ENCODE measurements around the gene DAAM2.

Gene DAAM2

GRCh38 chr6:39791850-39792539, at the start of gene DAAM2:
DAAM2 (plus strand) TSS chr6:39792376; CDS start chr6:39856303, 63,927 bp downstream.
- Mint-ChIP-seq H3K27ac (no peak within 1 kb of the TSS), H3K27me3 (peaks cover 14% of the 10 kb centered on the region)
- no peak for ATAC-seq (ENCODE audit: low read depth)

GRCh38 chr6:39746795-39747194, 45.4 kb upstream of the DAAM2 start:
- Mint-ChIP-seq H3K9me3 (no peaks in the 10 kb centered on the region), H3K36me3 (no peaks in the 10 kb centered on the region), H3K4me1 (no peaks in the 10 kb centered on the region), H3K4me3 (no peak overlapping the region), H3K27ac (no peak overlapping the region), H3K27me3 (no peaks in the 10 kb centered on the region)
- no peak for ATAC-seq (ENCODE audit: low read depth)
- no peak for DNase-seq (ENCODE audit: low spot score in 2 of 2)

More at GRCh38 chr6:39791850-39792539, at the start of gene DAAM2:
- Mint-ChIP-seq H3K36me3 (no peaks in the 10 kb centered on the region), H3K9me3 (no peaks in the 10 kb centered on the region), H3K4me1 (no peaks in the 10 kb centered on the region), H3K4me3 (no peak within 1 kb of the TSS)
- DNase-seq (ENCODE audit: low spot score in 2 of 2) = no peak

- DNase-seq (ENCODE audit: low spot score in 2 of 2) = no peak
- Mint-ChIP-seq H3K27me3 (peaks cover 2% of the 10 kb centered on the region), H3K27ac (no peak overlapping the region), H3K9me3 (peaks cover 9% of the 10 kb centered on the region), H3K36me3 (no peaks in the 10 kb centered on the region), H3K4me1 (no peaks in the 10 kb centered on the region), H3K4me3 (no peak overlapping the region)
- ATAC-seq (ENCODE audit: low read depth) = no peak
Measured at GRCh38 chr6:39752835-39753724, 39.1 kb upstream of the DAAM2 start.

GRCh38 chr6:39753725-39754045, 38.5 kb upstream of the DAAM2 start:
- Mint-ChIP-seq H3K36me3 (no peaks in the 10 kb centered on the region), H3K4me1 (no peaks in the 10 kb centered on the region), H3K4me3 (no peak overlapping the region), H3K9me3 (peaks cover 9% of the 10 kb centered on the region), H3K27me3 (peaks cover 2% of the 10 kb centered on the region), H3K27ac (no peak overlapping the region)
- ATAC-seq (ENCODE audit: low read depth) (no peak), DNase-seq (ENCODE audit: low spot score in 2 of 2) (no peak)

GRCh38 chr6:39754514-39755115, 37.6 kb upstream of the DAAM2 start:
- Mint-ChIP-seq H3K36me3 (no peaks in the 10 kb centered on the region), H3K27ac (no peak overlapping the region), H3K27me3 (peaks cover 2% of the 10 kb centered on the region), H3K4me3 (no peak overlapping the region), H3K9me3 (peaks cover 9% of the 10 kb centered on the region), H3K4me1 (no peaks in the 10 kb centered on the region)
- DNase-seq (ENCODE audit: low spot score in 2 of 2) (no peak), ATAC-seq (ENCODE audit: low read depth) (no peak)

- H3K4me1 Mint-ChIP-seq = no peaks in the 10 kb centered on the region
- no peak for ATAC-seq (ENCODE audit: low read depth)
- peaks cover 9% of the 10 kb centered on the region for H3K9me3 Mint-ChIP-seq
- no peak overlapping the region for H3K27ac Mint-ChIP-seq
- H3K36me3 Mint-ChIP-seq = no peaks in the 10 kb centered on the region
- H3K4me3 Mint-ChIP-seq = no peak overlapping the region
- no peak for DNase-seq (ENCODE audit: low spot score in 2 of 2)
- peaks cover 2% of the 10 kb centered on the region for H3K27me3 Mint-ChIP-seq
Measured at GRCh38 chr6:39755231-39755630, 36.9 kb upstream of the DAAM2 start.

- no peak for DNase-seq (ENCODE audit: low spot score in 2 of 2)
- H3K4me1 Mint-ChIP-seq = no peaks in the 10 kb centered on the region
- H3K27ac Mint-ChIP-seq = no peak overlapping the region
- H3K27me3 Mint-ChIP-seq = peaks cover 2% of the 10 kb centered on the region
- ATAC-seq (ENCODE audit: low read depth) = no peak
- H3K9me3 Mint-ChIP-seq = peaks cover 9% of the 10 kb centered on the region
- no peak overlapping the region for H3K4me3 Mint-ChIP-seq
- no peaks in the 10 kb centered on the region for H3K36me3 Mint-ChIP-seq
Measured at GRCh38 chr6:39756582-39756981, 35.6 kb upstream of the DAAM2 start.

- no peak for DNase-seq (ENCODE audit: low spot score in 2 of 2)
- Mint-ChIP-seq H3K36me3 (no peaks in the 10 kb centered on the region), H3K4me3 (no peak overlapping the region), H3K27ac (no peak overlapping the region), H3K9me3 (peaks cover 12% of the 10 kb centered on the region), H3K4me1 (no peaks in the 10 kb centered on the region), H3K27me3 (peaks cover 6% of the 10 kb centered on the region)
- ATAC-seq (ENCODE audit: low read depth) = no peak
Measured at GRCh38 chr6:39758905-39759605, 33.1 kb upstream of the DAAM2 start.

- ATAC-seq (ENCODE audit: low read depth) (no peak), DNase-seq (ENCODE audit: low spot score in 2 of 2) (no peak)
- no peak overlapping the region for H3K4me3 Mint-ChIP-seq
- H3K4me1 Mint-ChIP-seq = no peaks in the 10 kb centered on the region
- H3K27me3 Mint-ChIP-seq = peaks cover 8% of the 10 kb centered on the region
- no peak overlapping the region for H3K27ac Mint-ChIP-seq
- peaks cover 12% of the 10 kb centered on the region for H3K9me3 Mint-ChIP-seq
- H3K36me3 Mint-ChIP-seq = no peaks in the 10 kb centered on the region
Measured at GRCh38 chr6:39760226-39760952, 31.8 kb upstream of the DAAM2 start.

GRCh38 chr6:39765508-39766065, 26.6 kb upstream of the DAAM2 start:
- Mint-ChIP-seq H3K4me1 (no peaks in the 10 kb centered on the region), H3K9me3 (peaks cover 5% of the 10 kb centered on the region), H3K36me3 (no peaks in the 10 kb centered on the region), H3K27me3 (peaks cover 6% of the 10 kb centered on the region), H3K4me3 (no peak overlapping the region), H3K27ac (no peak overlapping the region)
- DNase-seq (ENCODE audit: low spot score in 2 of 2) = no peak
- no peak for ATAC-seq (ENCODE audit: low read depth)

- Mint-ChIP-seq H3K36me3 (no peaks in the 10 kb centered on the region), H3K4me1 (no peaks in the 10 kb centered on the region), H3K4me3 (no peak overlapping the region), H3K9me3 (peaks cover 2% of the 10 kb centered on the region), H3K27me3 (peaks cover 7% of the 10 kb centered on the region), H3K27ac (no peak overlapping the region)
- ATAC-seq (ENCODE audit: low read depth) = no peak
- DNase-seq (ENCODE audit: low spot score in 2 of 2) = no peak
Measured at GRCh38 chr6:39769012-39769411, 23.2 kb upstream of the DAAM2 start.

GRCh38 chr6:39770446-39770845, 21.7 kb upstream of the DAAM2 start:
- Mint-ChIP-seq H3K9me3 (peaks cover 2% of the 10 kb centered on the region), H3K27ac (no peak overlapping the region), H3K4me1 (no peaks in the 10 kb centered on the region), H3K4me3 (no peak overlapping the region), H3K27me3 (peaks cover 9% of the 10 kb centered on the region), H3K36me3 (no peaks in the 10 kb centered on the region)
- no peak for DNase-seq (ENCODE audit: low spot score in 2 of 2)
- ATAC-seq (ENCODE audit: low read depth) = no peak

- Mint-ChIP-seq H3K36me3 (no peaks in the 10 kb centered on the region), H3K27me3 (peaks cover 9% of the 10 kb centered on the region), H3K4me3 (no peak overlapping the region), H3K9me3 (no peaks in the 10 kb centered on the region), H3K27ac (no peak overlapping the region), H3K4me1 (no peaks in the 10 kb centered on the region)
- ATAC-seq (ENCODE audit: low read depth) (no peak), DNase-seq (ENCODE audit: low spot score in 2 of 2) (no peak)
Measured at GRCh38 chr6:39772559-39773273, 19.5 kb upstream of the DAAM2 start.

All from memory B cell (primary cell).